Endothelial cell of umbilical vein (primary cell): ENCODE data around the gene EXD3. TPM values are rescaled to one million over a fixed set of nuclear protein-coding genes. Genes with fewer than 3 reads are reported as not detected.

Source experiments
- BruUV-seq: library from RNA; stranded (reverse); fragments of 400-500 nt; replicated peaks from 2 replicates; lab custom pipeline; 2021; lab: Mats Ljungman, UMichigan
- CTCF ChIA-PET: fragments of 300-600, 350-600 bp; sonication (Branson Sonifier 250); formaldehyde crosslinking; loops from one replicate; lab custom pipeline; 2021; ENCODE audit warnings: antibody characterized with exemption, inconsistent platforms; lab: Charles Lee
- POLR2A ChIA-PET: fragments of 300-600, 350-600 bp; sonication (Branson Sonifier 250); formaldehyde crosslinking; loops from one replicate; lab custom pipeline; 2021; ENCODE audit warnings: antibody characterized with exemption, inconsistent platforms; lab: Charles Lee
- DNase-seq: peaks from one replicate; pipeline ENCODE4 v3.0.0-alpha.2; 2011; ENCODE audit warnings: low read depth, low spot score
- FAIRE-seq: peaks from 2 replicates; lab custom pipeline; 2011; peaks lifted over from hg19 to GRCh38; lab: Jason Lieb, UNC
- H2AFZ ChIP-seq: 2 replicates; pipeline ENCODE4 v1.6.0; 2012; ENCODE audit warnings: low read depth, low read length, control low read depth, inconsistent platforms
- H3K27ac ChIP-seq: 2 replicates; pipeline ENCODE4 v1.5.1; 2011; ENCODE audit warnings: low read depth, mild to moderate bottlenecking, control low read depth, low read length, moderate library complexity; ENCODE audit not compliant: insufficient read depth
- H3K27me3 ChIP-seq, 2 experiments: 2 replicates each; pipeline versions ENCODE4 v1.6.0 to v1.6.1; 2011; ENCODE audit warnings: low read length in 2 of 2, mixed read lengths in 1 of 2; ENCODE audit not compliant: control insufficient read depth in 2 of 2, insufficient read depth in 2 of 2
- H3K36me3 ChIP-seq, 2 experiments: 2 replicates in 1 of 2; 3 replicates in 1 of 2; pipeline ENCODE4 v1.5.1; 2011; ENCODE audit warnings: low read length in 2 of 2, mild to moderate bottlenecking in 1 of 2, moderate library complexity in 1 of 2; ENCODE audit not compliant: control insufficient read depth in 2 of 2, insufficient read depth in 2 of 2; ENCODE audit errors: extremely low read depth in 1 of 2
- H3K4me1 ChIP-seq: 3 replicates; pipeline ENCODE4 v1.5.1; 2011; ENCODE audit warnings: mild to moderate bottlenecking, low read length; ENCODE audit not compliant: control insufficient read depth, insufficient read depth; ENCODE audit errors: extremely low read depth
- H3K4me2 ChIP-seq: 2 replicates; pipeline ENCODE4 v1.6.1; 2011; ENCODE audit warnings: low read length, control low read depth, mixed read lengths; ENCODE audit not compliant: insufficient read depth
- H3K4me3 ChIP-seq, 3 experiments: fragments of 200-600 bp in 1 of 3; sonication (generic), shearing (Covaris generic) in 1 of 3; replicated peaks in 1 of 3; 2 replicates each; pipeline ENCODE4 v1.5.1; 2011 to 2016; ENCODE audit warnings: control low read depth in 3 of 3, low read length in 3 of 3, mild to moderate bottlenecking in 2 of 3, inconsistent platforms in 1 of 3, low read depth in 1 of 3, moderate library complexity in 1 of 3; ENCODE audit not compliant: insufficient read depth in 1 of 3
- H3K79me2 ChIP-seq: 2 replicates; pipeline ENCODE4 v1.6.0; 2012; ENCODE audit warnings: low read length, inconsistent platforms; ENCODE audit not compliant: control insufficient read depth, insufficient read depth
- H3K9ac ChIP-seq: replicated peaks from 2 replicates; pipeline ENCODE3; 2011; ENCODE audit warnings: low read length, control low read depth; ENCODE audit not compliant: insufficient read depth; ENCODE audit errors: extremely low read depth
- H3K9me1 ChIP-seq: replicated peaks from 3 replicates; pipeline ENCODE4 v1.6.0; 2011; ENCODE audit warnings: mild to moderate bottlenecking, low read length; ENCODE audit not compliant: control insufficient read depth, insufficient read depth; ENCODE audit errors: extremely low read depth
- H3K9me3 ChIP-seq: replicated peaks from 2 replicates; pipeline ENCODE4 v1.5.1; 2012; ENCODE audit warnings: low read length, inconsistent platforms; ENCODE audit not compliant: control insufficient read depth, insufficient read depth
- H4K20me1 ChIP-seq: replicated peaks from 2 replicates; pipeline ENCODE3; 2011; ENCODE audit warnings: mild to moderate bottlenecking, low read length; ENCODE audit not compliant: control insufficient read depth, insufficient read depth; ENCODE audit errors: extremely low read depth
- CTCF ChIP-seq, 2 donors: IDR thresholded peaks; 1 replicate in 1 of 2; 2 replicates in 1 of 2; pipeline ENCODE4 v1.5.1; 2011; ENCODE audit warnings: low read length in 2 of 2, mild to moderate bottlenecking in 2 of 2, moderate library complexity in 2 of 2, control low read depth in 1 of 2, inconsistent platforms in 1 of 2, low read depth in 1 of 2; ENCODE audit not compliant: insufficient read depth in 1 of 2; ENCODE audit errors: extremely low read depth in 1 of 2
- EZH2 ChIP-seq: IDR thresholded peaks from 2 replicates; pipeline ENCODE4 v1.6.1; 2012; ENCODE audit warnings: borderline replicate concordance, low read depth, mild to moderate bottlenecking, moderate library complexity, low read length, inconsistent platforms; ENCODE audit not compliant: severe bottlenecking
- FOS ChIP-seq: IDR thresholded peaks from 2 replicates; pipeline ENCODE4 v1.6.1; 2011; ENCODE audit warnings: mild to moderate bottlenecking, low read length, moderate library complexity, borderline replicate concordance; ENCODE audit not compliant: insufficient read depth
- GATA2 ChIP-seq: IDR thresholded peaks from 2 replicates; pipeline ENCODE4 v1.7.0; 2011; ENCODE audit warnings: low read depth, mild to moderate bottlenecking, moderate library complexity, mixed read lengths, low read length; ENCODE audit not compliant: insufficient read length, insufficient read depth
- JUN ChIP-seq: IDR thresholded peaks from 2 replicates; pipeline ENCODE4 v1.6.1; 2011; ENCODE audit warnings: borderline replicate concordance, low read depth; ENCODE audit not compliant: insufficient read length, insufficient read depth
- MAX ChIP-seq: IDR thresholded peaks from 2 replicates; pipeline ENCODE4 v1.6.1; 2011; ENCODE audit not compliant: insufficient read depth, insufficient read length
- MYC ChIP-seq: IDR thresholded peaks from one replicate; pipeline ENCODE4 v1.6.1; 2011; ENCODE audit warnings: mild to moderate bottlenecking, low read depth, low read length
- POLR2A ChIP-seq: IDR thresholded peaks from 2 replicates; pipeline ENCODE4 v1.6.1; 2012; ENCODE audit warnings: low read depth, mild to moderate bottlenecking, control low read depth, low read length
- POLR2AphosphoS5 ChIP-seq: IDR thresholded peaks from 2 replicates; pipeline ENCODE4 v1.6.1; 2012; ENCODE audit warnings: low read depth, mild to moderate bottlenecking, control low read depth, low read length, moderate library complexity; ENCODE audit not compliant: insufficient read depth
- dilution Hi-C: fragments of 300-500 bp; cut with MboI; formaldehyde crosslinking; loops from one replicate; pipeline ENCODE4 v1.15.0; 2019; ENCODE audit warnings: low sequenced_read_pairs; ENCODE audit not compliant: extremely low pct_ligation_motif_present
- intact Hi-C: fragments of 100-400 bp; cut with micrococcal nuclease; formaldehyde crosslinking; loops from one replicate; pipeline ENCODE4 v1.10.0; 2022
- polyA plus RNA-seq, 4 experiments: library from polyadenylated mRNA; depleted of rRNA in 3 of 4; stranded (reverse) in 3 of 4; unstranded in 1 of 4; fragments of >200 nt; gene quantifications; 2 replicates each; pipeline versions ENCODE4 v1.2.1 to v1.2.3, GENCODE V29; 2011 to 2012; ENCODE audit warnings: missing spikeins in 1 of 4
- total RNA-seq: library from RNA; stranded (reverse); gene quantifications from 2 replicates; pipeline ENCODE4 v1.2.3, GENCODE V29; 2021

EXD3 gene
- total and polyA plus RNA-seq, 2 donors (not counting 3 experiments of a cell fraction or from before 2014, with no cell fraction given), result 17.7 to 30.3 TPM

- Histone ChIP-seq H3K4me1 (peaks cover 49% of the 10 kb centered on the region), H3K9ac (no peak overlapping the region), H3K27me3 (no peaks in the 10 kb centered on the region), H3K4me3 (no peak overlapping the region), H3K36me3 (no peaks in the 10 kb centered on the region), H3K9me3 (no peaks in the 10 kb centered on the region), H3K4me2 (no peak overlapping the region), H3K27ac (peak overlapping the region; percentile 97), H3K9me1 (no peaks in the 10 kb centered on the region), H3K79me2 (peaks cover 26% of the 10 kb centered on the region), H4K20me1 (no peaks in the 10 kb centered on the region), H2AFZ (no peak overlapping the region)
- TF ChIP-seq POLR2AphosphoS5 (no peak), POLR2A (no peak), CTCF (IDR thresholded peaks at IDR 0.05; ENCODE audit: extremely low read depth in 1 of 2, insufficient read depth in 1 of 2, low read depth in 1 of 2, low read length in 2 of 2) (no peak), FOS (no peak), MAX (no peak), EZH2 (no peak), MYC (no peak), JUN (no peak), GATA2 (no peak)
- ChIA-PET POLR2A (no interaction called here), CTCF (interaction anchor here (1.4 to 3.1 kb wide), 6 partner anchors 8 to 119 kb away, joined by 3 to 24 read pairs (median 10); partner anchors contain the start of genes EXD3 and NOXA1)
- no TSS peak for BruUV-seq
- dilution Hi-C loops, result no loop called here
- DNase-seq (no peak), FAIRE-seq (no peak)
- intact Hi-C loops, result loop anchor here (2.0 kb wide), 1 partner anchor 35 kb away; no protein-coding TSS in a partner anchor
Measured at GRCh38 chr9:137303893-137304382, 119.0 kb downstream of the EXD3 start.
